BE2C (cell line): Measurements from ENCODE around the gene CTAG1A.

Source experiments
- DNase-seq: peaks from one replicate; pipeline ENCODE4 v3.0.0-alpha.2; 2020
- H3K27me3 ChIP-seq: fragments of 250-450 bp; sonication (Bioruptor Pico); 2 replicates; pipeline ENCODE4 v1.5.1; 2020; ENCODE audit warnings: mild to moderate bottlenecking
- H3K36me3 ChIP-seq: fragments of 250-450 bp; sonication (Bioruptor Pico); 2 replicates; pipeline ENCODE4 v1.5.1; 2020; ENCODE audit warnings: mild to moderate bottlenecking
- H3K4me1 ChIP-seq: fragments of 250-450 bp; sonication (Bioruptor Pico); 2 replicates; pipeline ENCODE4 v1.5.1; 2020
- H3K4me3 ChIP-seq: 2 replicates; pipeline ENCODE4 v1.5.1; 2011; ENCODE audit warnings: low read depth, low read length
- H3K9me3 ChIP-seq: fragments of 250-450 bp; sonication (Bioruptor Pico); 2 replicates; pipeline ENCODE4 v1.5.1; 2020
- CTCF ChIP-seq: IDR thresholded peaks from 2 replicates; pipeline ENCODE4 v1.5.1; 2012; ENCODE audit warnings: mild to moderate bottlenecking, low read depth, low read length

CTAG1A gene

GRCh38 chrX:154592505-154592904 lies 7.6 kb downstream of the CTAG1A start:
- Histone ChIP-seq H3K4me1 (no peaks in the 10 kb centered on the region), H3K27me3 (no peaks in the 10 kb centered on the region), H3K4me3 (no peak overlapping the region), H3K9me3 (no peaks in the 10 kb centered on the region), H3K36me3 (no peaks in the 10 kb centered on the region)
- no peak for TF ChIP-seq CTCF
- no peak for DNase-seq

- H3K4me1 ChIP-seq: no peaks in the 10 kb centered on the region
- H3K9me3 ChIP-seq: no peaks in the 10 kb centered on the region
- no peaks in the 10 kb centered on the region for H3K27me3 ChIP-seq
- TF ChIP-seq CTCF: no peak
- H3K36me3 ChIP-seq: no peaks in the 10 kb centered on the region
- no peak for DNase-seq
- no peak overlapping the region for H3K4me3 ChIP-seq
Observed at GRCh38 chrX:154593201-154593600, 8.3 kb downstream of the CTAG1A start.

DNA sequence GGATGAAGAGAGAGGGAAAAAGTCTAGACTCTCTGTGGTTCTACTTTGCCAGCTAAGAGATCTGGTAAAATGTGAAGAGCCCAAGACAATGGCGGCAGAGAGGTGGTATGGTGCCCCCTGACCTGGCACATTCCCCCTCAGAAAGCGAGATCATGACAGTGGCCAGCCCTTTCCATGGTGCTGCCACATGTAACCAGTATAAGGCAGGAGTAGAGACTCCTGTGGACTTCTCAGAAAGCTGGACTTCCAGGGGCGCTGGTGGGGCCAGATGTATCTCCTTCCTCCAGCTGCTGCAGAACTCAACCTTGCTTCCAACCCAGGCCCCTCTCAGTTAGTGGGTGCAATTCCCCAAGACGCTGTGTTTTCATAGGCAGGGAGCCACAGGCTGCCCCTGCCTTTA lies 9.6 kb downstream of the CTAG1A start:
- Histone ChIP-seq H3K4me3 (no peak overlapping the region), H3K36me3 (no peaks in the 10 kb centered on the region), H3K9me3 (no peaks in the 10 kb centered on the region), H3K27me3 (no peaks in the 10 kb centered on the region), H3K4me1 (no peaks in the 10 kb centered on the region)
- TF ChIP-seq CTCF: no peak
- DNase-seq: no peak

- Histone ChIP-seq H3K4me3 (no peak overlapping the region), H3K4me1 (no peaks in the 10 kb centered on the region), H3K36me3 (no peaks in the 10 kb centered on the region), H3K27me3 (no peaks in the 10 kb centered on the region), H3K9me3 (no peaks in the 10 kb centered on the region)
- no peak for DNase-seq
- no peak for TF ChIP-seq CTCF
Observed at GRCh38 chrX:154595559-154596249, 10.8 kb downstream of the CTAG1A start.

DNA sequence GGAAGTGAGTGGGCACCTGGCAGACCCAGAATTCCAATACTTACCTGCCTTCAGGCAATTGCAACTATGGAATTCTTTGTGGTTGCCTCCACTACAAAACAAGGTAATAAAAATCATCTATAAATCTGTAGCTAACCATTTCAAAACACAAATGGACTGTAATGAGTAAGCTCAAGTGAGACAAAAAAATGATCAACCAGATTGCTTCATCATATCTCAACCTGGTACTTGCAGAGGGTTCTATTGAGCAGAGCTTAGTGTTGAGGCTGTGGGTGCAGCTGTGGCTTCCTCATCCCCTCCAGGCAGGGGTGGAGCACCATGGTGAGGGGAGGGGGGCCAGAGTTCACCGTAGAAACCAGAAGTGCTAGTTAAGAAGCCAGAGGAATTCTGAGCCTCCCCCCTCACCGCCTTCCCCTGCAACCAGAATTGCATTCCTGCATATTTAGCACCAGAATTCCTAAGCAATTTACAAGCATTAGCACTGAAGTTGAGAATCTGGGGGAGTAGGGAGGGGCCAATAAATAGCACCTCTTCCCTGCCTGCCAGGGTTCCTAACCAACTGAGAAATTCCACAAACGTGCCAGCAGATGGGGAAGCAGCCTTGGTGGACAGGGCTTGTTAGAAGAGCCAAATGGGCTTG lies 11.5 kb downstream of the CTAG1A start:
- no peak for DNase-seq
- H3K4me3 ChIP-seq: no peak overlapping the region

More for the DNA sequence above, 11.5 kb downstream of the CTAG1A start:
- no peak for TF ChIP-seq CTCF
- Histone ChIP-seq H3K36me3 (no peaks in the 10 kb centered on the region), H3K9me3 (no peaks in the 10 kb centered on the region), H3K4me1 (no peaks in the 10 kb centered on the region), H3K27me3 (no peaks in the 10 kb centered on the region)
